OCI-LY3 (cell line): ENCODE results near the gene IL17RA.

Experiments
- H2AFZ ChIP-seq: fragments of 200-600, 300-600 bp; shearing (Covaris generic); 2 replicates; pipeline ENCODE4 v1.6.0; 2014; ENCODE audit warnings: antibody characterized with exemption, low read depth, low read length
- H3K27ac ChIP-seq: fragments of 200-600, 300-600 bp; sonication (generic); 2 replicates; pipeline ENCODE4 v1.5.1; 2014; ENCODE audit warnings: mild to moderate bottlenecking, low read length, moderate library complexity, mixed read lengths
- H3K27me3 ChIP-seq: fragments of 200-600, 300-600 bp; sonication (generic); 2 replicates; pipeline ENCODE4 v1.6.1; 2014; ENCODE audit warnings: low read depth, low read length, mixed read lengths
- H3K36me3 ChIP-seq: fragments of 200-600, 300-600 bp; sonication (generic); replicated peaks from 2 replicates; pipeline ENCODE3; 2014; ENCODE audit warnings: low read depth, low read length, mixed read lengths
- H3K4me1 ChIP-seq: fragments of 300-600, 200-600 bp; sonication (generic); 2 replicates; pipeline ENCODE4 v1.6.1; 2014; ENCODE audit warnings: low read length, mixed read lengths
- H3K4me2 ChIP-seq: fragments of 200-600, 300-600 bp; sonication (generic); 2 replicates; pipeline ENCODE4 v1.6.1; 2014; ENCODE audit warnings: low read length, mixed read lengths
- H3K4me3 ChIP-seq: fragments of 300-600, 200-600 bp; sonication (generic); 2 replicates; pipeline ENCODE4 v1.5.1; 2014; ENCODE audit warnings: antibody characterized with exemption, mild to moderate bottlenecking, low read length, moderate library complexity
- H3K79me2 ChIP-seq: fragments of 300-600, 200-600 bp; shearing (Covaris generic); 2 replicates; pipeline ENCODE4 v1.6.1; 2014; ENCODE audit warnings: mild to moderate bottlenecking, low read length, mixed read lengths
- H3K9ac ChIP-seq: fragments of 300-600, 200-600 bp; shearing (Covaris generic); 2 replicates; pipeline ENCODE4 v1.6.0; 2014; ENCODE audit warnings: mild to moderate bottlenecking, low read length, moderate library complexity
- H3K9me3 ChIP-seq: fragments of 200-600, 300-600 bp; shearing (Covaris generic); 2 replicates; pipeline ENCODE4 v1.6.1; 2014; ENCODE audit warnings: low read length, mixed read lengths; ENCODE audit not compliant: insufficient read depth
- H4K20me1 ChIP-seq: fragments of 200-600, 300-600 bp; sonication (generic); 2 replicates; pipeline ENCODE4 v1.6.1; 2016; ENCODE audit warnings: low read length, mixed read lengths; ENCODE audit not compliant: insufficient read depth
- EZH2phosphoT487 ChIP-seq: fragments of 200-600 bp; shearing (Covaris generic); IDR thresholded peaks from 2 replicates; pipeline ENCODE4 v1.6.1; 2018; ENCODE audit warnings: antibody characterized with exemption, mixed run types, low read depth
- TF ChIP-seq, protein P1 (sequence below): fragments of 200-600, 300-600 bp; sonication (generic); IDR thresholded peaks from 2 replicates; pipeline ENCODE4 v1.5.1; 2014; ENCODE audit warnings: antibody characterized with exemption, low read length, low read depth

Gene IL17RA

DNA sequence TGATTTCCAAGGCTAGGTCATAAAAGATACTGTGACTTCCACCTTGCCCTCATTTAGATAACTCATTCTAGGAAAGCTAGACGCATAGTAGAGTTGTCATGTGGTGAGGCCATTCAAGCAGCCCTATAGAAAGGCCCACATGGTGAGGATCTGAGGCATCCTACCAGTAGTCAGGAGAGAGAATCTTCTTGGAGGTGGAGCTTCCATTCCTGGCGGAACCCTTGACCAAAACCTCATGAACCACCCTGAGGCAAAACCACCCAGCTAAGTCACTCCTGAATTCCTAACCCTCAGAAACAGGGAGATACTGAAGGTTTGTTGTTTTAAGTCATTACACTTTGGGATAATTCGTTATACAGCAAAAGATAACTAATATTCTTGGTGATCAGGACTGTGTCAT, 77.2 kb downstream of the IL17RA start:
- Histone ChIP-seq H3K9me3 (no peaks in the 10 kb centered on the region), H3K4me3 (no peak overlapping the region), H3K27ac (no peak overlapping the region), H3K9ac (no peak overlapping the region), H3K27me3 (peaks cover 6% of the 10 kb centered on the region; the same call in 1 of the 2 replicates), H2AFZ (no peak overlapping the region), H3K36me3 (peaks cover 8% of the 10 kb centered on the region), H4K20me1 (peaks cover 8% of the 10 kb centered on the region), H3K4me1 (peaks cover 18% of the 10 kb centered on the region), H3K4me2 (no peak overlapping the region), H3K79me2 (peaks cover 20% of the 10 kb centered on the region)
- TF ChIP-seq EZH2phosphoT487: no peak
- TF ChIP-seq, protein P1, sequence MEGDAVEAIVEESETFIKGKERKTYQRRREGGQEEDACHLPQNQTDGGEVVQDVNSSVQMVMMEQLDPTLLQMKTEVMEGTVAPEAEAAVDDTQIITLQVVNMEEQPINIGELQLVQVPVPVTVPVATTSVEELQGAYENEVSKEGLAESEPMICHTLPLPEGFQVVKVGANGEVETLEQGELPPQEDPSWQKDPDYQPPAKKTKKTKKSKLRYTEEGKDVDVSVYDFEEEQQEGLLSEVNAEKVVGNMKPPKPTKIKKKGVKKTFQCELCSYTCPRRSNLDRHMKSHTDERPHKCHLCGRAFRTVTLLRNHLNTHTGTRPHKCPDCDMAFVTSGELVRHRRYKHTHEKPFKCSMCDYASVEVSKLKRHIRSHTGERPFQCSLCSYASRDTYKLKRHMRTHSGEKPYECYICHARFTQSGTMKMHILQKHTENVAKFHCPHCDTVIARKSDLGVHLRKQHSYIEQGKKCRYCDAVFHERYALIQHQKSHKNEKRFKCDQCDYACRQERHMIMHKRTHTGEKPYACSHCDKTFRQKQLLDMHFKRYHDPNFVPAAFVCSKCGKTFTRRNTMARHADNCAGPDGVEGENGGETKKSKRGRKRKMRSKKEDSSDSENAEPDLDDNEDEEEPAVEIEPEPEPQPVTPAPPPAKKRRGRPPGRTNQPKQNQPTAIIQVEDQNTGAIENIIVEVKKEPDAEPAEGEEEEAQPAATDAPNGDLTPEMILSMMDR: no peak

DNA sequence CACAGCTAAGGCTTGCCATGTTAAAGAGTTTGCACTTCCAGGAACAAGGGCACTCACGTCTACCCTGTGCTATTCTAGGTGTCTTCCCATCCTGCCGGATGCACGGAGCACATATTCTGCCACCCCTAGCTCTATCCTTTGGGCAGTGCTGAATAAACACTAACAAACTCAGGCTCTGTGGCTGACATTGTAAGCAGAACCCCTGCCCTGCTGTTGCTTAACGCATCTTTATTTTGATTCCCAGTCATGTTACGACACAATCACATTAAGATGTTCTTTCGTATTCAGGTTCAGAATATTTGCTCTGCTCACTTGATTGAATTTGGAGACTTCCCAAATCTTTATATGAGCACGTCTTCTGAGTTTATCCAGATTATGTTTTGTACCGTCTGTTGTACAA, 77.9 kb downstream of the IL17RA start:
- Histone ChIP-seq H3K4me1 (peaks cover 12% of the 10 kb centered on the region), H3K79me2 (peaks cover 13% of the 10 kb centered on the region), H3K4me3 (no peak overlapping the region), H3K9ac (no peak overlapping the region), H3K9me3 (no peaks in the 10 kb centered on the region), H4K20me1 (peaks cover 2% of the 10 kb centered on the region), H3K36me3 (peaks cover 2% of the 10 kb centered on the region), H3K4me2 (no peak overlapping the region), H3K27ac (no peak overlapping the region), H2AFZ (no peak overlapping the region), H3K27me3 (peaks cover 10% of the 10 kb centered on the region; the same call in 1 of the 2 replicates)
- TF ChIP-seq EZH2phosphoT487: no peak
- TF ChIP-seq, protein P1: no peak

- no peak overlapping the region for H2AFZ ChIP-seq
- no peaks in the 10 kb centered on the region for H3K9me3 ChIP-seq
- no peak overlapping the region for H3K9ac ChIP-seq
- peaks cover 5% of the 10 kb centered on the region; the same call in 1 of the 2 replicates for H3K4me1 ChIP-seq
- H3K27ac ChIP-seq: no peak overlapping the region
- no peak for TF ChIP-seq EZH2phosphoT487
- TF ChIP-seq, protein P1: peak; percentile 39
- H3K4me2 ChIP-seq: no peak overlapping the region
- H4K20me1 ChIP-seq: no peaks in the 10 kb centered on the region
- no peaks in the 10 kb centered on the region for H3K36me3 ChIP-seq
- H3K79me2 ChIP-seq: no peaks in the 10 kb centered on the region
- peaks cover 23% of the 10 kb centered on the region; the same call in 1 of the 2 replicates for H3K27me3 ChIP-seq
- no peak overlapping the region for H3K4me3 ChIP-seq
These were observed 79.7 kb downstream of the IL17RA start for GRCh38 chr22:17164392-17165024.
